IMR-90 (cell line): Measurements from ENCODE around the gene PLXNA4. TPM values are rescaled to one million over a fixed set of nuclear protein-coding genes. Genes with fewer than 3 reads are reported as not detected.

Experiments used
- ATAC-seq: fragments of 200-7000 bp; cut with Tn5 transposase; 2 replicates; pipeline ENCODE4 v1.9.1; 2020; ENCODE audit warnings: low read depth, mild to moderate bottlenecking, moderate library complexity
- BruUV-seq: library from RNA; stranded (reverse); fragments of 400-500 nt; replicated peaks from 2 replicates; lab custom pipeline; 2021; lab: Mats Ljungman, UMichigan
- CTCF ChIA-PET: fragments of 300-600 bp; formaldehyde crosslinking; extraction: SDS; loops from one replicate; lab custom pipeline; 2021; ENCODE audit warnings: antibody characterized with exemption; lab: Yijun Ruan, JAX
- POLR2A ChIA-PET: fragments of 300-600 bp; sonication (Branson Sonifier 250); formaldehyde crosslinking; loops from one replicate; lab custom pipeline; 2022; ENCODE audit warnings: antibody characterized with exemption; ENCODE audit not compliant: unreplicated experiment; lab: Charles Lee
- DNase-seq: peaks from one replicate; pipeline ENCODE4 v3.0.0; 2013
- H2AFZ ChIP-seq: replicated peaks from 2 replicates; pipeline ENCODE3; 2013; ENCODE audit warnings: low read length, mild to moderate bottlenecking; ENCODE audit not compliant: poor library complexity
- H2AK5ac ChIP-seq: 2 replicates; pipeline ENCODE4 v1.6.1; 2013; ENCODE audit warnings: low read depth, low read length, inconsistent platforms
- H2AK9ac ChIP-seq: replicated peaks from 2 replicates; pipeline ENCODE3; 2013; ENCODE audit warnings: mild to moderate bottlenecking, low read depth, low read length, moderate library complexity; ENCODE audit not compliant: poor library complexity
- H2BK120ac ChIP-seq: 2 replicates; pipeline ENCODE4 v1.6.1; 2013; ENCODE audit warnings: low read depth, low read length, inconsistent platforms
- H2BK15ac ChIP-seq: 3 replicates; pipeline ENCODE4 v1.6.1; 2013; ENCODE audit warnings: low read depth, low read length, inconsistent platforms
- H2BK20ac ChIP-seq: 2 replicates; pipeline ENCODE4 v1.6.1; 2013; ENCODE audit warnings: low read depth, mild to moderate bottlenecking, inconsistent platforms, low read length, moderate library complexity
- H2BK5ac ChIP-seq: 2 replicates; pipeline ENCODE4 v1.6.1; 2013; ENCODE audit warnings: mild to moderate bottlenecking, low read depth, low read length, inconsistent platforms; ENCODE audit not compliant: poor library complexity, severe bottlenecking
- H3K14ac ChIP-seq: replicated peaks from 2 replicates; pipeline ENCODE4 v1.6.1; 2013; ENCODE audit warnings: low read depth, low read length, inconsistent platforms
- H3K18ac ChIP-seq: 2 replicates; pipeline ENCODE4 v1.6.1; 2013; ENCODE audit warnings: low read depth, low read length, control low read depth
- H3K23ac ChIP-seq: 2 replicates; pipeline ENCODE4 v1.6.1; 2013; ENCODE audit warnings: low read depth, low read length, inconsistent platforms
- H3K27ac ChIP-seq: 2 replicates; pipeline ENCODE4 v1.5.1; 2013; ENCODE audit warnings: mild to moderate bottlenecking, control low read depth, low read length; ENCODE audit not compliant: insufficient read depth
- H3K27me3 ChIP-seq: 2 replicates; pipeline ENCODE4 v1.6.1; 2013; ENCODE audit warnings: low read length; ENCODE audit not compliant: control insufficient read depth, insufficient read depth
- H3K36me3 ChIP-seq: 2 replicates; pipeline ENCODE4 v1.6.1; 2013; ENCODE audit warnings: low read length, mixed read lengths; ENCODE audit not compliant: control insufficient read depth, insufficient read depth
- H3K4ac ChIP-seq: 2 replicates; pipeline ENCODE4 v1.6.1; 2013; ENCODE audit warnings: low read depth, low read length, inconsistent platforms
- H3K4me1 ChIP-seq: 2 replicates; pipeline ENCODE4 v1.6.1; 2013; ENCODE audit warnings: low read length, mixed read lengths; ENCODE audit not compliant: control insufficient read depth, insufficient read depth
- H3K4me2 ChIP-seq: 2 replicates; pipeline ENCODE4 v1.6.1; 2013; ENCODE audit warnings: low read depth, mild to moderate bottlenecking, control low read depth, low read length, moderate library complexity
- H3K4me3 ChIP-seq: 2 replicates; pipeline ENCODE4 v1.5.1; 2013; ENCODE audit warnings: low read depth, mild to moderate bottlenecking, control low read depth, low read length, moderate library complexity; ENCODE audit not compliant: insufficient read depth
- H3K56ac ChIP-seq: 2 replicates; pipeline ENCODE4 v1.6.1; 2013; ENCODE audit warnings: low read length, inconsistent platforms; ENCODE audit not compliant: insufficient read depth; ENCODE audit errors: extremely low read depth
- H3K79me1 ChIP-seq, 2 experiments: 2 replicates each; pipeline ENCODE4 v1.6.1; 2013; ENCODE audit warnings: low read length in 2 of 2, inconsistent platforms in 1 of 2, low read depth in 1 of 2
- H3K9ac ChIP-seq: 2 replicates; pipeline ENCODE4 v1.6.1; 2013; ENCODE audit warnings: low read depth, low read length, control low read depth
- H3K9me1 ChIP-seq: 2 replicates; pipeline ENCODE4 v1.6.1; 2013; ENCODE audit warnings: low read length, inconsistent platforms; ENCODE audit not compliant: insufficient read depth
- H3K9me3 ChIP-seq: 2 replicates; pipeline ENCODE4 v1.6.1; 2013; ENCODE audit warnings: low read length; ENCODE audit not compliant: control insufficient read depth, insufficient read depth
- H4K20me1 ChIP-seq: 2 replicates; pipeline ENCODE4 v1.6.1; 2013; ENCODE audit warnings: low read length, inconsistent platforms; ENCODE audit not compliant: insufficient read depth
- H4K5ac ChIP-seq: 2 replicates; pipeline ENCODE4 v1.6.1; 2013; ENCODE audit warnings: mild to moderate bottlenecking, low read depth, low read length, control low read depth
- H4K8ac ChIP-seq, 2 experiments: 2 replicates each; pipeline ENCODE4 v1.6.1; 2013; ENCODE audit warnings: low read depth in 2 of 2, low read length in 2 of 2, control low read depth in 1 of 2, inconsistent platforms in 1 of 2
- H4K91ac ChIP-seq: 2 replicates; pipeline ENCODE4 v1.6.1; 2013; ENCODE audit warnings: low read depth, low read length, inconsistent platforms; ENCODE audit not compliant: insufficient read depth
- BHLHE40 ChIP-seq: fragments of 150-350 bp; IDR thresholded peaks from 2 replicates; pipeline ENCODE4 v1.6.1; 2016; ENCODE audit warnings: mild to moderate bottlenecking, low read depth, low read length
- CEBPB ChIP-seq: IDR thresholded peaks from 2 replicates; pipeline ENCODE4 v1.6.1; 2012; ENCODE audit warnings: low read depth, low read length, improper control_type of control experiment
- FOS ChIP-seq: fragments of 150-350 bp; IDR thresholded peaks from 2 replicates; pipeline ENCODE4 v1.6.1; 2016; ENCODE audit warnings: low read depth, low read length
- MAFK ChIP-seq: IDR thresholded peaks from 2 replicates; pipeline ENCODE4 v1.6.1; 2012; ENCODE audit warnings: low read depth, low read length, improper control_type of control experiment
- MAZ ChIP-seq: IDR thresholded peaks from 2 replicates; pipeline ENCODE4 v1.6.1; 2012; ENCODE audit warnings: low read depth, mild to moderate bottlenecking, low read length, improper control_type of control experiment, moderate library complexity, borderline replicate concordance
- MXI1 ChIP-seq: IDR thresholded peaks from 2 replicates; pipeline ENCODE4 v1.6.1; 2012; ENCODE audit warnings: low read depth, mild to moderate bottlenecking, low read length, moderate library complexity, borderline replicate concordance
- POLR2A ChIP-seq: IDR thresholded peaks from 2 replicates; pipeline ENCODE4 v1.6.1; 2012; ENCODE audit warnings: mild to moderate bottlenecking, low read depth, low read length
- RCOR1 ChIP-seq: IDR thresholded peaks from 2 replicates; pipeline ENCODE4 v1.6.1; 2012; ENCODE audit warnings: mild to moderate bottlenecking, low read length, improper control_type of control experiment; ENCODE audit not compliant: insufficient replicate concordance
- SMC3 ChIP-seq: fragments of 150-350 bp; IDR thresholded peaks from 2 replicates; pipeline ENCODE4 v1.6.1; 2016; ENCODE audit warnings: low read depth, mild to moderate bottlenecking, antibody characterized with exemption, low read length, moderate library complexity
- WGBS, 2 experiments: methylation state at CpG; one replicate each; pipeline versions ENCODE4 v1.1.5 to v1.1.7; 2013; ENCODE audit warnings: missing lambda C conversion rate in 2 of 2; ENCODE audit not compliant: insufficient read length in 1 of 2; ENCODE audit errors: extremely low coverage in 2 of 2; 5-methylcytosine and 5-hydroxymethylcytosine counted together
- dilution Hi-C: fragments of 300-500 bp; cut with HindIII; formaldehyde crosslinking; loops from one replicate; pipeline ENCODE4 v1.14.3; 2018; ENCODE audit warnings: low sequenced_read_pairs; ENCODE audit not compliant: unreplicated experiment
- in situ Hi-C: fragments of 300-500 bp; cut with MboI; formaldehyde crosslinking; loops from 3 replicates; pipeline ENCODE4 v1.14.3; 2019; ENCODE audit warnings: low sequenced_read_pairs, inconsistent platforms, mixed read lengths
- intact Hi-C: fragments of 100-400 bp; cut with micrococcal nuclease; formaldehyde crosslinking; loops from 2 replicates; pipeline ENCODE4 v1.10.0; 2022
- polyA plus RNA-seq, 3 experiments: library from polyadenylated mRNA; depleted of rRNA; stranded (reverse); fragments of >200 nt; gene quantifications; 2 replicates each; pipeline ENCODE4 v1.2.3, GENCODE V29; 2012; ENCODE audit warnings: low replicate concordance in 1 of 3
- total RNA-seq: library from RNA; depleted of rRNA; stranded (reverse); fragments of >200 nt; gene quantifications from 2 replicates; pipeline ENCODE4 v1.2.3, GENCODE V29; 2012
- TF ChIP-seq, protein P1 (sequence below): fragments of 150-350 bp; IDR thresholded peaks from 2 replicates; pipeline ENCODE4 v1.6.1; 2016; ENCODE audit warnings: low read depth, mild to moderate bottlenecking, low read length, moderate library complexity, borderline replicate concordance
- TF ChIP-seq, protein P2 (sequence below): fragments of 150-350 bp; IDR thresholded peaks from 2 replicates; pipeline ENCODE4 v1.6.1; 2017; ENCODE audit warnings: mild to moderate bottlenecking, antibody characterized with exemption, low read length, low read depth

PLXNA4 gene
- total and polyA plus RNA-seq, 2 of the 4 experiments (the other 2 are of a cell fraction) = under 0.01 TPM

DNA sequence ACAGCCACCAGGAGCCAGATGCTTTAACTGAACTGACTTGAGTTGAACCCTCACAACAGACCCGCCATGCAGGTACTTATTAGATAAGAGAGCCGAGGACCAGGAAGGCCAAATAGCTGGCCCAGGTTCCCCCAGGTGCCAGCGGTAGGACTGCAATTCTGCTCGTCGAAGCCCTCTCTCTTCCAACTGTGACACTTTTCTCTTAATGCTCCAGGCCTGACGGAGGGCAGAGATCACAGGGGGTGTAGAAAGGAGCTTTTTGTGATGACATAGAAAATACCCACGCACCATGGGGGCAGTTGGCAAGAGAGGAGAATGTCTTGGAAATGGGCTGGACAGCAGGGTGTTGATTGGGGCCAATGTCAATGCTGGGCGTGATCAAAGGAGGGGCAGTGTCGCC lies 208.5 kb downstream of the PLXNA4 start:
- no TSS peak for BruUV-seq
- Histone ChIP-seq H2BK20ac (no peak overlapping the region), H3K4me3 (no peak overlapping the region), H3K56ac (no peak overlapping the region), H3K27me3 (no peaks in the 10 kb centered on the region), H2BK15ac (no peak overlapping the region), H3K9me1 (no peaks in the 10 kb centered on the region), H2BK5ac (no peak overlapping the region), H3K4me1 (no peaks in the 10 kb centered on the region), H2AK5ac (no peak overlapping the region), H2BK120ac (no peak overlapping the region), H4K91ac (no peak overlapping the region), H3K79me1 (no peaks in the 10 kb centered on the region), H3K14ac (no peak overlapping the region), H3K36me3 (no peaks in the 10 kb centered on the region), H3K9me3 (no peaks in the 10 kb centered on the region), H3K18ac (no peak overlapping the region), H3K9ac (no peak overlapping the region), H3K27ac (no peak overlapping the region), H4K20me1 (no peaks in the 10 kb centered on the region), H3K4me2 (no peak overlapping the region), H4K5ac (no peak overlapping the region), H2AK9ac (no peak overlapping the region), H3K23ac (no peak overlapping the region), H2AFZ (no peak overlapping the region), H3K4ac (no peak overlapping the region), H4K8ac (no peak overlapping the region)
- DNase-seq = no peak
- no peak for ATAC-seq
- POLR2A ChIA-PET = no interaction called here
- 50% methylated on average over 2 of the region's 9 CpGs; no CpG with 5 or more reads in 1 of the 2 experiments for WGBS, 2 experiments
- intact Hi-C loops (no loop called here), in situ Hi-C loops (no loop called here), dilution Hi-C loops (no loop called here)
- TF ChIP-seq RCOR1 (no peak), SMC3 (no peak), POLR2A (no peak), FOS (no peak), CEBPB (no peak), BHLHE40 (no peak), MXI1 (no peak), MAZ (no peak), MAFK (no peak)
- TF ChIP-seq, protein P1, sequence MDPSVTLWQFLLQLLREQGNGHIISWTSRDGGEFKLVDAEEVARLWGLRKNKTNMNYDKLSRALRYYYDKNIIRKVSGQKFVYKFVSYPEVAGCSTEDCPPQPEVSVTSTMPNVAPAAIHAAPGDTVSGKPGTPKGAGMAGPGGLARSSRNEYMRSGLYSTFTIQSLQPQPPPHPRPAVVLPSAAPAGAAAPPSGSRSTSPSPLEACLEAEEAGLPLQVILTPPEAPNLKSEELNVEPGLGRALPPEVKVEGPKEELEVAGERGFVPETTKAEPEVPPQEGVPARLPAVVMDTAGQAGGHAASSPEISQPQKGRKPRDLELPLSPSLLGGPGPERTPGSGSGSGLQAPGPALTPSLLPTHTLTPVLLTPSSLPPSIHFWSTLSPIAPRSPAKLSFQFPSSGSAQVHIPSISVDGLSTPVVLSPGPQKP = no peak
- TF ChIP-seq, protein P2, sequence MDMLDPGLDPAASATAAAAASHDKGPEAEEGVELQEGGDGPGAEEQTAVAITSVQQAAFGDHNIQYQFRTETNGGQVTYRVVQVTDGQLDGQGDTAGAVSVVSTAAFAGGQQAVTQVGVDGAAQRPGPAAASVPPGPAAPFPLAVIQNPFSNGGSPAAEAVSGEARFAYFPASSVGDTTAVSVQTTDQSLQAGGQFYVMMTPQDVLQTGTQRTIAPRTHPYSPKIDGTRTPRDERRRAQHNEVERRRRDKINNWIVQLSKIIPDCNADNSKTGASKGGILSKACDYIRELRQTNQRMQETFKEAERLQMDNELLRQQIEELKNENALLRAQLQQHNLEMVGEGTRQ = no peak
- CTCF ChIA-PET = no interaction called here
